Kidney tubule cell (primary cell): ENCODE measurements around the gene ACVRL1.

Experiments used
- DNase-seq: peaks from one replicate; pipeline ENCODE4 v3.0.0-alpha.2; 2018; ENCODE audit warnings: low spot score

Gene ACVRL1

DNA sequence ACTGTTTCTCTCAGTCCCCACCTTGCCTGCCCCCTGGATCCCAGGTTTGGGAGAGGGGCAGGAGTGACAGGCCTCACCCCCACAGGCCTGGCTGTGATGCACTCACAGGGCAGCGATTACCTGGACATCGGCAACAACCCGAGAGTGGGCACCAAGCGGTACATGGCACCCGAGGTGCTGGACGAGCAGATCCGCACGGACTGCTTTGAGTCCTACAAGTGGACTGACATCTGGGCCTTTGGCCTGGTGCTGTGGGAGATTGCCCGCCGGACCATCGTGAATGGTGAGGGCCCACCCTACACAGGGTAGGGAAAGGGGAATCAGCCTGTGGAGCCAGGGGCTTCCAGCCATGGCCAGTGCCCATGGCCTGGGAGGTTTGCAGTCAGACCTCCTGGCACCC, 8.6 kb downstream of the ACVRL1 start:
- no peak for DNase-seq

DNA sequence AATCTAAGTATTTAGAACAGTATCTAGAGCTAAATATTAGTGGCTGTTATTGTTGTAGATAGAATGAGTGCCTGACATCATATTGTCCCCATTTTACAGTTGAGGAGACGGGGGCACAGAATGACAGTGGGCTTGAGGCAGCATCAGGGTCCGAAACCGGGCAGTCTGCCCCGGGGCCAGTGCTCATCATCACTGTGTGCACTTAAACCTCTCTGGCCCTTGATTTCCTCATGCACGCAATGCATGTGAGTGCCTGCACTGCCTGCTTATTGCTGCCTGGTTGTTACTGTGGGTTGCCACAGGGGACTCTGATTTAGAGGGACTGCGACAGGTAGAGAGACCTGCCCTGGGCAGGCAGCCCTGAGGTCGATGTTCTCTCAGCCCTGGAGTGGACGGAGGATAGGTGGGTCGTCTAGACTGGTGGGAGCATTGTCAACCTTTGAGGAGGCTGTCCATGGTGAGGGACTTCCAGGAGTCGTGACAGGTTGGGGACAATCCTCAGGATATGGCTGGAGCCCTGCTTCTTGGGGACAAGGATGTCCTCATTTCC, 9.8 kb downstream of the ACVRL1 start:
- DNase-seq, result no peak

DNA sequence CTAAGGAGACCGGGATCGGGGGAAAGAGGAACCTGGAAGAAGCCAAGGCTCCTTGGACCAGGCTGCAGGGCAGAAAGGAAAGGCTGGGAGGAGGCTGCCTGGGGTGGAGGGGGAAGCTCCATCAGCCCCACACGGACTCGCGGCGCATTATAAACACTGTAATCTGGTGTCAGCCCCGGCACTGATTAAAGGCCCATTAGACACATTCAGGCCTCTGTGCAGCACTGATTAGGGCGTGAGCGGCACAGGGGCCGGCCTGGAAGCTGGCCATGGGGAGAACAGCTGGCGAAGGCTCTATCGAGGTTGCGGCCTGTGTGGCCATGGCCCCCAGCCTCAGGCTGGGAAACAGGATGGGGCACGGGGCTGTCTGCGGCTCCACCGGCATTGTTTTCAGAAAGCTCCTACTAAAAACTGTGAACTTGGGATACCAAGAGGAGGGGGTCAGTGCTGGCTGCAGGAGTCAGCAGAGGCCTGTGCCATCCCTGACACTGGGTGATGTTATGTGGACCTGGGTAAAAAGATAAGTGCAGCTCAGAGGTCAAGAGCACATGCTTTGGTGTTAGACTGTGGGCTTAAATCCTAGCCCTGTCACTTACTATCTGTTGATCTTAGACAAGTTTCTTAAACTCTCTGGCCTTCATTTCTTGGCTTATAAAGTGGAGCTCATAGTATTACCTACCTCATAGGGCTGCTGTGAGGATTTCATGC, 10.6 kb downstream of the ACVRL1 start:
- DNase-seq, result no peak

- DNase-seq, result no peak
Observed at GRCh38 chr12:51920046-51920445, 12.7 kb downstream of the ACVRL1 start.

GRCh38 chr12:51921017-51921725, 13.9 kb downstream of the ACVRL1 start:
- no peak for DNase-seq

- DNase-seq, result no peak
Observed at GRCh38 chr12:51922146-51922545, 14.8 kb downstream of the ACVRL1 start.

GRCh38 chr12:51922762-51923505, 15.6 kb downstream of the ACVRL1 start:
- peak; percentile 43 for DNase-seq

GRCh38 chr12:51923506-51924365, 16.4 kb downstream of the ACVRL1 start:
- peak; percentile 31 for DNase-seq

GRCh38 chr12:51924551-51925319, 17.4 kb downstream of the ACVRL1 start:
- no peak for DNase-seq

DNA sequence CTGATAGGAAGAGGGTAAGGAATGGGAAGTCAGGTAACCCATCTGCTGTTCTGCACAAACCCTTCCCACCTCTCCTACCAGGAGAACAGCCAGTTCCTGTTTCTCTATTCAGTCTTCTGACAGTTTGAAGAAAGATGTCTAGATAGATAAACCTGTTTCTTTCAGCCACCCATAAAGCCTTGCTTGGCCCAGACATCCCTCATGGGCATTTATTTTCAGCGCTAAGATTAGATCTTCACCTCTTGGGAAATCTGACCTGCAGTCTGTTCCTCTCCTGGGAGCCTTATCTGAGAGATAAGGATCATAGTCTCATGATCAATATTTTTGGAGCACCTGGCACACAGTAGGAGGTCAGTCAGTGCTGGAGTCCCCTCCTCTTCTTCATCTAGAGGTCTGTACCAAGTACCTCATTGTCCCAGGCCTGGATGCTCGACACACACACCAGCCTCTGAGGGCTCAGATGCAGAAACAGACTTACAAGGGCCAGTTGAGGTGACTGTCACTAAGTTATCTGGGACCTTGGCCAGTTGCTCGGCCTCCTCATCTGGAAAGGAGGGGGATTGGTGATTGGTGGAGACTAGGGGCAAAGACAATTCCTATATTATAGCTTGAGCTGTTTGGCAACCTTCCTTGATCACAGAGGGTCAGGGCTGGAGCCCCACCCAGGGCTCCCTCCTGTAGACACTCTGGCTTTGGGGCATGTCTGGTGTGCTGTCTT, 18.2 kb downstream of the ACVRL1 start:
- DNase-seq, result no peak

GRCh38 chr12:51926064-51926632, 18.8 kb downstream of the ACVRL1 start:
- no peak for DNase-seq

GRCh38 chr12:51926718-51927117, 19.4 kb downstream of the ACVRL1 start:
- DNase-seq, result peak; percentile 59

DNA sequence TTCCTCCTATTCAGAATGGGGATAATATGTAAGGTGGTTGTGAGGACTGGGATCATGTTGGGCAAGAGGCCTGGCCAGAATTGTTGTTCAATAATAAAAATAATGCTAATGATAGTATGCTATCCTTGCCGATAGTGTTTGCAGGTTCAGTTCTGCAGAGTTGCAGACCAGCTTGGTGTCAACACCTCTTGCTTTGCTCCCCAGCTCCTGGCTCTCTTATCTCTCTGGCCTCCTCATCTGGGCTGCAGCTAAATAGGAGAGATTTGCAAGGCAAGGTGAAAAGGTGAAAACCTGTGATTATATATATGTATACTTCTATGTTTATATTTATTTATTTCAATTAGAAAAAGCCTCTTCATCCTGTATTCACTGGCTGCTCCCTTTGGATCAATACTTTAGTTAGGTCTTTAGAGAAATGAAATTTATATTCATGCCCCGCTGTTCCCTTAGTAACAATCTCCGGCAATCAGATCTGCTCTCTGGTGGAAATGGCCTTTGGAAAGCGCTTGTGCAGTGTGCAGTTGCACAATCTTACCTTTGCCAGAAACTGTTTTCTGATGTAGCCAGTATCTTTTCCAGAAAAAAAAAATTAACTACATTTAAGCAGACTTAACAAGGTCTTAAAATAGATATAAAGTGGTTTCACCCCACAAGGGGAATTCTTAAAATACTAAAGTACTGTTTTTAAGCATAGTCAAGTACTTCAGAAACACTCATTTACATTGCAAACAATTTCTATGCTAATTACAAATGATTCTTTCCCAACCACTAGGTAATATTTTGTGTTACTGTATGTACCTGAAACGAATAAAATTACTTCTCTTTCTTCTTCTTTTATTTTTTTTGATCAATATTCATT, 25.1 kb downstream of the ACVRL1 start:
- DNase-seq, result no peak

DNA sequence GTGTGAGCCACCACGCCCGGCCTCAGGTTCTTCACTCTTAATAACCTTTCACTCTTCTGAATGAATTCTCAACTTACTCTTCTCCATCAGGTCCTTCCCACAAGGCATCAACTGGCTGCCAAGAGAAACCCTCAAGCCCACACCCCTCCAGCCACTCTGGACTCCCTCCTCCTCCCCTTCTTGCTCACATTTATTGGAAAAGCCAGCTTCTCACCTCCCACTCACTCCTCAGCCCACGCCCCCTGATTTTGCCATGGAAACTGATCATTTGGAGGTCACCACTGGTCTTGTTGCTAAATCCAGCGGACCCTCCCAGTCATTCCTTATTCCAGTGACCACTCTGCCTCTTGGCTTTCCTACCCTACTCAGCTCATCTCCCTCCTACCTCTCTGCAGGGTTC, 26.8 kb downstream of the ACVRL1 start:
- no peak for DNase-seq

DNA sequence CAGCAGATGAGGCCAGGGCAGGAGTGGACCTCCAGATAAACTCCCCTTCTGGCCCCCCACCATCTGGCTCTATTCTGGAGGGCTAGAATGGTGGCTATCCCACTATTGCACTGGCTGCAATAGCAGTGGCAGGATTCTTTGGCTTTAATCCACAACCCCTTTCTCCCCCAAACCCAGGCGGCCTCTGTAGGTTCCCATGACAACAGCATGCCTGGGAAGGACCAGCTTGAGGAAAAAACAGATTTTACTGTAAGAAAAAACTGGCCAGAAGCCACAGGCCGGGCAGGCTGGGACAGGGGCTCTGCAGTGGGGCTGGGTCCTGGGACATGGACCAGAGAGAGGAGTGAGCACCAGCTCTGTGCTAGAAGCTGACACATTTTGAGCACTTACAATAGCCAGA, 30.6 kb downstream of the ACVRL1 start:
- DNase-seq, result no peak

DNA sequence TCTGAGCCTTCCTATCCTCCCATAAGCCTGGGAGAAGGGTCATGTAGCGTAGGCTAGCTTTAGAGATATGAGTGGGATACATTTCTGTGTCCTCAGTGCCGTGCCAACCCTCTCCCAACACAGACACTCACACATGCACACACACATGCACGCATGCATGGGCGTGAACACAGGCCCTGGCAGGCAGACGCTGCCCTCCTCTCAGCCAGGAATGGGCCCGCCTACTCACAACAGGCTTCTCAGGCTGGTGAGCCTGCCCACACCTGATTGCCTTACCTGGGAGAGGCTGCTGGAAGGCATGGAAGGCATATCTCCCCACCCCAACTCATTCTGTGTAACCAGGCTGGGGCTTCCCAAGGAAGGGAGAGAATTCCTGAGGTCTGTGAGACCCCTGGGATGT, 31.4 kb downstream of the ACVRL1 start:
- no peak for DNase-seq

DNA sequence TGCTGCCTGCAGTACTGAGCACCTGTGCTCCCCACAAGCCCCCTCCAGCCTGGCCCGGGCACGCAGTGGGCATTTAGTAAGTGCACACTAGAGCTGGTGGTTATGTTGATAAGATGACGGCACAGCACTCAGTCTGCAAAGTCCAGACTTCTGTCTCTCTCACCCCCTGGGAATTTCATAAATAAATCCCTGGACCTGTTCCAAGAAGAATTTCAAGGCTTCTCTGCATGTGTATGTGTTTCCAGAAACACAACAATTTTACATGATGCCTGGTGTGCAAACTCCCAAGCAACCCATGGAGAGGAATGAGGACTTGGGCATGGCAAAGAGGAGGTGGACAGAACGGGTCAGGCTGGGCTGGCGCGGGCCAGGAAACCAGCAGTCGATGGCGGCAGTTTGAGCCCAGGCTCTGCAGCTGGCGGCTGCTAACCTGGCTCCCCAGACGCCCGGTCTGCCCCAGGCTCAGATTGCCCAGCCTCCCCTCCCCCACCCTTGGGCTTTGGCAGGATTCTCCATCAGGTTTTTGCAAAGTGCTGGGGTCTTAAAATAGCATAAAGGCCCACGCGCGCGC, 33.8 kb downstream of the ACVRL1 start:
- no peak for DNase-seq

GRCh38 chr12:51941604-51942003, 34.3 kb downstream of the ACVRL1 start:
- no peak for DNase-seq

DNA sequence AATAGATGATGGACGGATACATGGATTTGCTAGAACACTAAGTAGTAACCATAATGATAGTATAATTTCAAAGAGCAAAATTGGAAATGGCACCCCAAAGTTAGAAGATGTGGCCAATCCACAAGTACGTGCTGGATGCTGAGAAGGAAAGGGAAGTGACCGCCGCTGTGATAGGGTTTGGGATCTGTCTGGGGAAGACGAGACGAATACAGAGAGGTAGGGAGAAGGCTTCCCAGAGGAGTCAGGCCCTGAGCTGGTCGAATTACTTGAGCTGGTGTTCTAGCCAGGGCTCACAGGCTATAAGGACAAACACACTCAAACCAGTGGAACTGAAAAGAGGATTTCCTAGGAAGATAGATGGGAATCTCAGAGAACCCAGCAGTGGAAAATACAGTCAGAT, 34.8 kb downstream of the ACVRL1 start:
- DNase-seq, result no peak
